ENCODE data around the gene LLGL2. TPM values are rescaled to one million over a fixed set of nuclear protein-coding genes. Genes with fewer than 3 reads are reported as not detected.
A peak's percentile ranks its signal among the peaks of the same experiment; 100 is the strongest.

The LLGL2 gene
- total RNA-seq, 1 donor from 2014 or later: 16.6 TPM

DNA sequence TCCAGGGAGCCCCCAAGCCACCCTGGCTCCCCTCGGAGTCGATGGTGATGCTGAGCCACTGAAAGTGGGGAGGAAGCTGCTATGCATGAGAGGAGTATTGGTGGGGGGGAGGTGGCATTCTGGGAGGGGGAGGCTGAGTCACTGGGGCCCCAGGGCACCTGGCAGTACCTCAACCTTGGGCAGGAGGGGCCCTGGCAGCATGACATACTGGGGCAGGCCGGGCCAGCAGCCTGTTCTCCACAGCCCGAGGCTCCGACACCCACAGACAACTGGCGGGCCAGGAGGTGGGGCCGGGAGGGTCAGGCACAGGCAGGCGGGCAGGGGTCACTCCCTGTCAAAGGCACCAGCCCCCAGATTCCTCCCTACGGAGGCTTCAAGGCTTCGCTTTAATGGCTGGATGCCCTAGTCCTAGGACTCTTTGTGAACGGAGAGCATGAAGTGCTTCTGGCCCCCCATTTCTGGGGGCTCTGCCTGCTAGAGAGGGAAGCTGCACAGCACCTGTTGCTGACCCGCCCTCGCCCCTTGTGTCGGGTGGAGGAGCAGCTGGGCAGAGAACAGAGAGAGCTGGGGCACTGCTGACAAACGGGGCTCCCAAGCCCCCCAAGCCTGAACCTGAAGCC lies 11.1 kb upstream of the LLGL2 start:
- Mint-ChIP-seq H3K27me3 (ENCODE audit: insufficient read depth, low read depth) (peaks cover 3% of the 10 kb centered on the region), H3K9me3 (no peaks in the 10 kb centered on the region), H3K4me3 (peak overlapping the region; percentile 89), H3K27ac (no peak overlapping the region), H3K4me1 (peaks cover 33% of the 10 kb centered on the region), H3K36me3 (peaks cover 9% of the 10 kb centered on the region)
- DNase-seq (ENCODE audit: low spot score): no peak
- H3K27me3 ChIP-seq: no peaks in the 10 kb centered on the region
- H4K20me1 ChIP-seq (ENCODE audit: low read depth): peaks cover 47% of the 10 kb centered on the region
- H3K36me3 ChIP-seq: no peaks in the 10 kb centered on the region
- H3K27ac ChIP-seq: no peak overlapping the region
- TF ChIP-seq, protein P1, sequence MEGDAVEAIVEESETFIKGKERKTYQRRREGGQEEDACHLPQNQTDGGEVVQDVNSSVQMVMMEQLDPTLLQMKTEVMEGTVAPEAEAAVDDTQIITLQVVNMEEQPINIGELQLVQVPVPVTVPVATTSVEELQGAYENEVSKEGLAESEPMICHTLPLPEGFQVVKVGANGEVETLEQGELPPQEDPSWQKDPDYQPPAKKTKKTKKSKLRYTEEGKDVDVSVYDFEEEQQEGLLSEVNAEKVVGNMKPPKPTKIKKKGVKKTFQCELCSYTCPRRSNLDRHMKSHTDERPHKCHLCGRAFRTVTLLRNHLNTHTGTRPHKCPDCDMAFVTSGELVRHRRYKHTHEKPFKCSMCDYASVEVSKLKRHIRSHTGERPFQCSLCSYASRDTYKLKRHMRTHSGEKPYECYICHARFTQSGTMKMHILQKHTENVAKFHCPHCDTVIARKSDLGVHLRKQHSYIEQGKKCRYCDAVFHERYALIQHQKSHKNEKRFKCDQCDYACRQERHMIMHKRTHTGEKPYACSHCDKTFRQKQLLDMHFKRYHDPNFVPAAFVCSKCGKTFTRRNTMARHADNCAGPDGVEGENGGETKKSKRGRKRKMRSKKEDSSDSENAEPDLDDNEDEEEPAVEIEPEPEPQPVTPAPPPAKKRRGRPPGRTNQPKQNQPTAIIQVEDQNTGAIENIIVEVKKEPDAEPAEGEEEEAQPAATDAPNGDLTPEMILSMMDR (IDR thresholded peaks at IDR 0.05): no peak
- TF ChIP-seq EZH2 (IDR thresholded peaks at IDR 0.05) (no peak), EZH2phosphoT487 (IDR thresholded peaks at IDR 0.05) (no peak)
- H3F3A ChIP-seq (ENCODE audit: low read depth): peaks cover 7% of the 10 kb centered on the region
- peaks cover 18% of the 10 kb centered on the region for H3K79me2 ChIP-seq (ENCODE audit: low read depth)
- peak overlapping the region; percentile 92 for H3K4me2 ChIP-seq
- H2AFZ ChIP-seq (replicated peaks): no peak overlapping the region
- peak overlapping the region; percentile 87 for H3K4me3 ChIP-seq
- H3K9ac ChIP-seq: peak overlapping the region; percentile 60
- H3K4me1 ChIP-seq: no peaks in the 10 kb centered on the region
- no peaks in the 10 kb centered on the region for H3K9me3 ChIP-seq (ENCODE audit: low read depth)

- Histone ChIP-seq H3K79me2 (ENCODE audit: low read depth) (peaks cover 18% of the 10 kb centered on the region), H4K20me1 (ENCODE audit: low read depth) (peaks cover 47% of the 10 kb centered on the region), H3K4me2 (peak overlapping the region; percentile 92), H3K4me1 (no peaks in the 10 kb centered on the region), H3K4me3 (peak overlapping the region; percentile 87), H2AFZ (replicated peaks) (no peak overlapping the region), H3K36me3 (no peaks in the 10 kb centered on the region), H3F3A (ENCODE audit: low read depth) (peaks cover 7% of the 10 kb centered on the region), H3K9ac (peak overlapping the region; percentile 60), H3K27ac (no peak overlapping the region), H3K27me3 (no peaks in the 10 kb centered on the region), H3K9me3 (ENCODE audit: low read depth) (no peaks in the 10 kb centered on the region)
- DNase-seq (ENCODE audit: low spot score): peak; percentile 68
- H3K27ac Mint-ChIP-seq: no peak overlapping the region
- H3K4me3 Mint-ChIP-seq: peak overlapping the region; percentile 89
- H3K4me1 Mint-ChIP-seq: peaks cover 33% of the 10 kb centered on the region
- peaks cover 3% of the 10 kb centered on the region for H3K27me3 Mint-ChIP-seq (ENCODE audit: insufficient read depth, low read depth)
- peaks cover 13% of the 10 kb centered on the region for H3K36me3 Mint-ChIP-seq
- TF ChIP-seq, protein P1 (IDR thresholded peaks at IDR 0.05): no peak
- no peak for TF ChIP-seq EZH2phosphoT487 (IDR thresholded peaks at IDR 0.05)
- no peak for TF ChIP-seq EZH2 (IDR thresholded peaks at IDR 0.05)
- H3K9me3 Mint-ChIP-seq: no peaks in the 10 kb centered on the region
Observed at GRCh38 chr17:75514919-75515495, 10.5 kb upstream of the LLGL2 start.

DNA sequence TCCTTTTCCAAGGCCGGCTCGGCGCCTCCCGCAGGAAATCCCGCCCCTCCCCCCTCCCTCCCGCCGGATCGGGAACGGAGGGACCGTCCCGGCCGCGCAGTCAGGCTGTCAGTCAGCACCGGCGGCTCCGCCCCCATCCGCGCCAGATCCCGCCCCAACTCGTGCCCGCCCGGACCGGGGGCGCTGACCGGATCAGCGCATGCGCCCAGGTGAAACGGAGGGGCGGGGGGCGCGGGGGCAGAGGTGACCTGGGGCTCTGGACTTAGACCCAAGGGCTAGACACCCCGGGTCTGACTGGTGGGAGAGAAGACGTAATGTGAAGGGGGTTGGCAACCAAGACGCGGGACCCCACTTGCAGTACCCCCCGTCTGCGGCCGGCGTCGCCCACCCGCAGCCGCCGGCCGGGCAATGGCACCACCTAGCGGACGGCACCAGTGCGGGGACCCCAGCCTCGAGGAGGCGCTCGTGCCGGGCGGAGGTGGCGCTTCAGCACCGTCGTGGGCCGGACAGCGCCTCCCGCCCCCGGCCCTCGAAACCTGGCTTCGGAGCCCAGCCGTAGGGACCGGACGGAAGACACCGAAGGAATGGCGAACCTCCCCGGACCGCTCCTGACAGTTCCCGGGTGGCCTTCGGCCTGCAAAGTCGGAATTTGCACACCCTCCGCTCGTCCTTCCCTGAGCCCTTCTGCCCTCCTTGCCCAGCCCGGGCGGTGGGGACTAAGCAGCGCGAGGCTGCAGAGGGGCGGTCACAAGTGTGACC lies 9.8 kb upstream of the LLGL2 start, which contains the start of gene CASKIN2:
CASKIN2 (minus strand) TSS at position 42 of the 759 bp plus-strand sequence. CDS start 1,733 bp downstream, outside the sequence.
- peaks cover 13% of the 10 kb centered on the region for H3K36me3 Mint-ChIP-seq
- H3K27me3 Mint-ChIP-seq (ENCODE audit: insufficient read depth, low read depth): peaks cover 3% of the 10 kb centered on the region
- no peaks in the 10 kb centered on the region for H3K36me3 ChIP-seq
- no peak within 1 kb of the TSS for H3K27ac ChIP-seq
- H4K20me1 ChIP-seq (ENCODE audit: low read depth): peaks cover 47% of the 10 kb centered on the region
- TF ChIP-seq EZH2phosphoT487 (IDR thresholded peaks at IDR 0.05): no peak
- TF ChIP-seq, protein P1 (IDR thresholded peaks at IDR 0.05): peak; percentile 99
- no peaks in the 10 kb centered on the region for H3K9me3 ChIP-seq (ENCODE audit: low read depth)
- no peaks in the 10 kb centered on the region for H3K4me1 ChIP-seq
- peak within 1 kb of the TSS; percentile 60 for H3K9ac ChIP-seq
- no peaks in the 10 kb centered on the region for H3K9me3 Mint-ChIP-seq
- H2AFZ ChIP-seq (replicated peaks): peak within 1 kb of the TSS; percentile 84
- no peaks in the 10 kb centered on the region for H3K27me3 ChIP-seq
- peak within 1 kb of the TSS; percentile 92 for H3K4me2 ChIP-seq
- peak; percentile 97 for DNase-seq (ENCODE audit: low spot score)
- H3K27ac Mint-ChIP-seq: no peak within 1 kb of the TSS
- H3K4me1 Mint-ChIP-seq: peaks cover 33% of the 10 kb centered on the region
- peaks cover 18% of the 10 kb centered on the region for H3K79me2 ChIP-seq (ENCODE audit: low read depth)
- peak within 1 kb of the TSS; percentile 87 for H3K4me3 ChIP-seq
- peaks cover 7% of the 10 kb centered on the region for H3F3A ChIP-seq (ENCODE audit: low read depth)
- H3K4me3 Mint-ChIP-seq: peak within 1 kb of the TSS; percentile 89

Data from neural progenitor cell (in vitro differentiated cells).